ENCODE data around the gene CDH23.

- TF ChIP-seq CTCF (IDR thresholded peaks at IDR 0.05), result no peak
- no peak for TF ChIP-seq POLR2A (IDR thresholded peaks at IDR 0.05)
Measured at GRCh38 chr10:71600849-71601248, 204.1 kb downstream of the CDH23 start.

Data from adrenal gland (tissue), 5 donors.